ENCODE data around the gene CYP24A1. TPM values are rescaled to one million over a fixed set of nuclear protein-coding genes. Genes with fewer than 3 reads are reported as not detected.

CYP24A1 gene
- total RNA-seq, 1 donor from 2014 or later: 0.73 TPM

- Histone ChIP-seq H3K9me3 (ENCODE audit: insufficient read depth, low read depth, low read length) (no peaks in the 10 kb centered on the region), H3K36me3 (ENCODE audit: insufficient read depth, low read length) (no peaks in the 10 kb centered on the region), H4K20me1 (ENCODE audit: insufficient read depth, low read length) (no peaks in the 10 kb centered on the region), H2AFZ (ENCODE audit: low read depth, low read length) (no peak overlapping the region), H3K4me3 (ENCODE audit: insufficient read depth, low read depth, low read length) (no peak overlapping the region), H3K79me2 (ENCODE audit: insufficient read depth, low read length) (no peaks in the 10 kb centered on the region), H3K4me2 (ENCODE audit: low read length) (no peak overlapping the region), H3K9ac (ENCODE audit: low read length) (no peak overlapping the region), H3K4me1 (ENCODE audit: insufficient read depth, low read length) (no peaks in the 10 kb centered on the region), H3K27me3 (ENCODE audit: insufficient read depth, low read length) (no peaks in the 10 kb centered on the region), H3K27ac (ENCODE audit: low read depth, low read length) (no peak overlapping the region)
- no peak for TF ChIP-seq EZH2 (IDR thresholded peaks at IDR 0.05; ENCODE audit: insufficient read depth, low read length)
- TF ChIP-seq, protein P1, sequence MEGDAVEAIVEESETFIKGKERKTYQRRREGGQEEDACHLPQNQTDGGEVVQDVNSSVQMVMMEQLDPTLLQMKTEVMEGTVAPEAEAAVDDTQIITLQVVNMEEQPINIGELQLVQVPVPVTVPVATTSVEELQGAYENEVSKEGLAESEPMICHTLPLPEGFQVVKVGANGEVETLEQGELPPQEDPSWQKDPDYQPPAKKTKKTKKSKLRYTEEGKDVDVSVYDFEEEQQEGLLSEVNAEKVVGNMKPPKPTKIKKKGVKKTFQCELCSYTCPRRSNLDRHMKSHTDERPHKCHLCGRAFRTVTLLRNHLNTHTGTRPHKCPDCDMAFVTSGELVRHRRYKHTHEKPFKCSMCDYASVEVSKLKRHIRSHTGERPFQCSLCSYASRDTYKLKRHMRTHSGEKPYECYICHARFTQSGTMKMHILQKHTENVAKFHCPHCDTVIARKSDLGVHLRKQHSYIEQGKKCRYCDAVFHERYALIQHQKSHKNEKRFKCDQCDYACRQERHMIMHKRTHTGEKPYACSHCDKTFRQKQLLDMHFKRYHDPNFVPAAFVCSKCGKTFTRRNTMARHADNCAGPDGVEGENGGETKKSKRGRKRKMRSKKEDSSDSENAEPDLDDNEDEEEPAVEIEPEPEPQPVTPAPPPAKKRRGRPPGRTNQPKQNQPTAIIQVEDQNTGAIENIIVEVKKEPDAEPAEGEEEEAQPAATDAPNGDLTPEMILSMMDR (IDR thresholded peaks at IDR 0.05; ENCODE audit: insufficient read depth, low read depth, low read length): peak; percentile 15
- DNase-seq (ENCODE audit: low read depth) (peak; percentile 18), FAIRE-seq (no peak)
- H3K36me3 Mint-ChIP-seq (ENCODE audit: low read depth, unreplicated experiment): no peaks in the 10 kb centered on the region
- no peaks in the 10 kb centered on the region for H3K9me3 Mint-ChIP-seq (ENCODE audit: unreplicated experiment)
- peak overlapping the region; percentile 26 for H3K27ac Mint-ChIP-seq (ENCODE audit: unreplicated experiment)
- H3K27me3 Mint-ChIP-seq (ENCODE audit: low read depth, unreplicated experiment): peaks cover 1% of the 10 kb centered on the region
- H3K4me3 Mint-ChIP-seq (ENCODE audit: unreplicated experiment): no peak overlapping the region
- H3K4me1 Mint-ChIP-seq (ENCODE audit: low read depth, unreplicated experiment): peaks cover 11% of the 10 kb centered on the region
These were observed 21.1 kb upstream of the CYP24A1 start for GRCh38 chr20:54194724-54195438.

DNA sequence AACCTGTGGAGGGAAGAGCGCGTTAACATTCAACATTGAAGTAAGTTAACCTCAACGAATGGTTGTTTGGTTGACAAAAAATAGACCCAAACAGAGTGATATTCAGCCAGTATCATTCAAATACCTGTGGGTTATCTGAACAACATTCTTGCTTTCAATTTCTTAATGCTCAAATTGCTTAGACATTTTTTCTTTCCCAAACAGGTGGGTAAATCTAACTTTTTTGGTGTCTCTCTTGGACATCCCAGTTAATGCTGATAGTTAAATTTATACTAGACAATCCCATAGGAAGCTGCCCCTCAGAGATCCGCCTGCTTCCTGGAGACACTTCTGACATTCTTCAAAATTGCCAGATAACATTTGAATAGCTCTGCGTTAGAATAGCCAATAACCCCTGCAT, 20.0 kb upstream of the CYP24A1 start:
- no peak overlapping the region for H3K4me3 ChIP-seq (ENCODE audit: insufficient read depth, low read depth, low read length)
- Mint-ChIP-seq H3K36me3 (ENCODE audit: low read depth, unreplicated experiment) (no peaks in the 10 kb centered on the region), H3K4me1 (ENCODE audit: low read depth, unreplicated experiment) (peaks cover 11% of the 10 kb centered on the region), H3K9me3 (ENCODE audit: unreplicated experiment) (no peaks in the 10 kb centered on the region), H3K27ac (ENCODE audit: unreplicated experiment) (no peak overlapping the region), H3K27me3 (ENCODE audit: low read depth, unreplicated experiment) (peaks cover 1% of the 10 kb centered on the region), H3K4me3 (ENCODE audit: unreplicated experiment) (no peak overlapping the region)
- no peaks in the 10 kb centered on the region for H3K9me3 ChIP-seq (ENCODE audit: insufficient read depth, low read depth, low read length)
- no peak overlapping the region for H2AFZ ChIP-seq (ENCODE audit: low read depth, low read length)
- H3K4me2 ChIP-seq (ENCODE audit: low read length): no peak overlapping the region
- no peak for TF ChIP-seq EZH2 (IDR thresholded peaks at IDR 0.05; ENCODE audit: insufficient read depth, low read length)
- TF ChIP-seq, protein P1 (IDR thresholded peaks at IDR 0.05; ENCODE audit: insufficient read depth, low read depth, low read length): no peak
- H3K27me3 ChIP-seq (ENCODE audit: insufficient read depth, low read length): no peaks in the 10 kb centered on the region
- no peak overlapping the region for H3K27ac ChIP-seq (ENCODE audit: low read depth, low read length)
- no peak for DNase-seq (ENCODE audit: low read depth)
- H3K36me3 ChIP-seq (ENCODE audit: insufficient read depth, low read length): no peaks in the 10 kb centered on the region
- peak; percentile 45 for FAIRE-seq
- no peaks in the 10 kb centered on the region for H4K20me1 ChIP-seq (ENCODE audit: insufficient read depth, low read length)
- H3K4me1 ChIP-seq (ENCODE audit: insufficient read depth, low read length): no peaks in the 10 kb centered on the region
- H3K79me2 ChIP-seq (ENCODE audit: insufficient read depth, low read length): no peaks in the 10 kb centered on the region
- no peak overlapping the region for H3K9ac ChIP-seq (ENCODE audit: low read length)

DNA sequence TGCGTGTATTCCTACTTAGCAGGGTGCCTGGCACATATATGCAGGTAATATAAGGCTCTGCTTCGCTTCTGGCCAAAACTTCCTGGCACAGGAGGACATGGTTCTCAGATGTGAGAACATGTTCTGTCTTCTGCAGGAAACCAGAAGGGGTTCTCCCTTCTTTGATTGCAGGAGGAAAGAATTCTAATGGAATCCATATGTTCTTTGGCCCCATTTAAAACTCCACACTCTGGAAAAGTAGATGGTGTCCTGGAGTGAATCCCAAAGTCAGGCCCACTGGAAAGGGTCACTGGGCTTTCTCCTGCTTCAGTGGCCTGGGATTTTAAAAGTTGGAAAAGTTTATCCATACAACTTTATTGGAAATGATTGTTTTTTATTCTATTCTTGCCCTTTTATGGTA, 16.4 kb upstream of the CYP24A1 start:
- no peak overlapping the region for H3K4me2 ChIP-seq (ENCODE audit: low read length)
- no peak for DNase-seq (ENCODE audit: low read depth)
- no peak overlapping the region for H2AFZ ChIP-seq (ENCODE audit: low read depth, low read length)
- H3K27me3 ChIP-seq (ENCODE audit: insufficient read depth, low read length): no peaks in the 10 kb centered on the region
- H3K9me3 ChIP-seq (ENCODE audit: insufficient read depth, low read depth, low read length): no peaks in the 10 kb centered on the region
- no peaks in the 10 kb centered on the region for H3K36me3 Mint-ChIP-seq (ENCODE audit: low read depth, unreplicated experiment)
- no peaks in the 10 kb centered on the region for H4K20me1 ChIP-seq (ENCODE audit: insufficient read depth, low read length)
- no peaks in the 10 kb centered on the region for H3K4me1 ChIP-seq (ENCODE audit: insufficient read depth, low read length)
- TF ChIP-seq EZH2 (IDR thresholded peaks at IDR 0.05; ENCODE audit: insufficient read depth, low read length): no peak
- TF ChIP-seq, protein P1 (IDR thresholded peaks at IDR 0.05; ENCODE audit: insufficient read depth, low read depth, low read length): no peak
- no peak overlapping the region for H3K27ac Mint-ChIP-seq (ENCODE audit: unreplicated experiment)
- no peaks in the 10 kb centered on the region for H3K79me2 ChIP-seq (ENCODE audit: insufficient read depth, low read length)
- no peak overlapping the region for H3K4me3 Mint-ChIP-seq (ENCODE audit: unreplicated experiment)
- FAIRE-seq: no peak
- H3K27ac ChIP-seq (ENCODE audit: low read depth, low read length): no peak overlapping the region
- no peak overlapping the region for H3K4me3 ChIP-seq (ENCODE audit: insufficient read depth, low read depth, low read length)
- H3K4me1 Mint-ChIP-seq (ENCODE audit: low read depth, unreplicated experiment): peaks cover 11% of the 10 kb centered on the region
- H3K36me3 ChIP-seq (ENCODE audit: insufficient read depth, low read length): no peaks in the 10 kb centered on the region
- no peak overlapping the region for H3K9ac ChIP-seq (ENCODE audit: low read length)
- no peaks in the 10 kb centered on the region for H3K9me3 Mint-ChIP-seq (ENCODE audit: unreplicated experiment)
- peaks cover 1% of the 10 kb centered on the region for H3K27me3 Mint-ChIP-seq (ENCODE audit: low read depth, unreplicated experiment)
